OCI-LY7 (cell line): Measurements from ENCODE around the gene MISP. TPM values are rescaled to one million over a fixed set of nuclear protein-coding genes. Genes with fewer than 3 reads are reported as not detected.

ENCODE experiments used
- BruUV-seq: library from RNA; stranded (reverse); fragments of 400-500 nt; replicated peaks from 2 replicates; lab custom pipeline; 2021; lab: Mats Ljungman, UMichigan
- CTCF ChIA-PET: fragments of 300-600 bp; sonication (Branson Sonifier 250); formaldehyde crosslinking; loops from one replicate; lab custom pipeline; 2022; ENCODE audit warnings: antibody characterized with exemption; ENCODE audit not compliant: unreplicated experiment; lab: Charles Lee
- POLR2A ChIA-PET: fragments of 300-600 bp; sonication (Branson Sonifier 250); formaldehyde crosslinking; loops from one replicate; lab custom pipeline; 2022; ENCODE audit warnings: antibody characterized with exemption; lab: Charles Lee
- DNase-seq: peaks from one replicate; pipeline ENCODE4 v3.0.0-alpha.2; 2015; ENCODE audit warnings: low spot score
- H2AFZ ChIP-seq: fragments of 200-600 bp; sonication (generic), shearing (Covaris generic); 2 replicates; pipeline ENCODE4 v1.6.1; 2014; ENCODE audit warnings: mild to moderate bottlenecking, antibody characterized with exemption, low read length, moderate library complexity
- H3K27ac ChIP-seq: fragments of 200-600 bp; sonication (generic); 2 replicates; pipeline ENCODE4 v1.5.1; 2014; ENCODE audit warnings: mixed run types, low read depth, mild to moderate bottlenecking, moderate library complexity, low read length, inconsistent platforms; ENCODE audit not compliant: poor library complexity, severe bottlenecking
- H3K36me3 ChIP-seq: fragments of 200-600 bp; sonication (generic); 2 replicates; pipeline ENCODE4 v1.6.1; 2014; ENCODE audit warnings: mild to moderate bottlenecking, antibody characterized with exemption, low read length, moderate library complexity, mixed read lengths; ENCODE audit not compliant: insufficient read depth
- H3K4me1 ChIP-seq: fragments of 200-600 bp; sonication (generic); 2 replicates; pipeline ENCODE4 v1.5.1; 2014; ENCODE audit warnings: mild to moderate bottlenecking, low read length; ENCODE audit not compliant: insufficient read depth, poor library complexity, severe bottlenecking
- H3K4me2 ChIP-seq: fragments of 200-600 bp; sonication (generic); 2 replicates; pipeline ENCODE4 v1.6.1; 2014; ENCODE audit warnings: mild to moderate bottlenecking, low read length
- H3K4me3 ChIP-seq: fragments of 200-600 bp; sonication (generic); 2 replicates; pipeline ENCODE4 v1.5.1; 2014; ENCODE audit warnings: mild to moderate bottlenecking, low read depth, low read length; ENCODE audit not compliant: poor library complexity, severe bottlenecking
- H3K79me2 ChIP-seq: fragments of 200-600 bp; sonication (generic); 2 replicates; pipeline ENCODE4 v1.6.1; 2016; ENCODE audit warnings: low read depth, mild to moderate bottlenecking, low read length, moderate library complexity, mixed read lengths; ENCODE audit not compliant: insufficient read depth
- H3K9me2 ChIP-seq: fragments of 200-600 bp; sonication (generic); 2 replicates; pipeline ENCODE4 v1.6.1; 2016; ENCODE audit warnings: mild to moderate bottlenecking, low read length, mixed read lengths; ENCODE audit not compliant: insufficient read depth
- H3K9me3 ChIP-seq: fragments of 200-600 bp; sonication (generic); 2 replicates; pipeline ENCODE4 v1.6.1; 2014; ENCODE audit warnings: mild to moderate bottlenecking, mixed run types, low read length, mixed read lengths
- H4K20me1 ChIP-seq: fragments of 200-600 bp; sonication (generic); 2 replicates; pipeline ENCODE4 v1.6.1; 2014; ENCODE audit warnings: mild to moderate bottlenecking, antibody characterized with exemption, low read length, moderate library complexity, mixed read lengths; ENCODE audit not compliant: insufficient read depth
- CTCF ChIP-seq: fragments of 200-600 bp; sonication (generic); conservative IDR thresholded peaks from 2 replicates; pipeline ENCODE4 v1.5.1; 2014; ENCODE audit warnings: mild to moderate bottlenecking, antibody characterized with exemption, low read length, moderate library complexity, mixed read lengths
- EZH2phosphoT487 ChIP-seq: fragments of 200-600 bp; sonication (generic); IDR thresholded peaks from 2 replicates; pipeline ENCODE4 v1.6.1; 2018; ENCODE audit warnings: low read depth, borderline replicate concordance, mild to moderate bottlenecking, mixed run types, antibody characterized with exemption, low read length, moderate library complexity, mixed read lengths
- intact Hi-C: fragments of 100-400 bp; cut with micrococcal nuclease; formaldehyde crosslinking; loops from one replicate; pipeline ENCODE4 v1.10.0; 2022; ENCODE audit not compliant: unreplicated experiment
- total RNA-seq, 2 experiments: library from RNA; depleted of rRNA in 1 of 2; stranded (reverse); fragments of >200 nt in 1 of 2; shearing (Covaris generic) in 1 of 2; gene quantifications; 2 replicates each; pipeline ENCODE4 v1.2.3, GENCODE V29; 2014 to 2022

Gene MISP
- total RNA-seq, 2 experiments from 2014 or later, result 0.23 TPM; not detected in 1

DNA sequence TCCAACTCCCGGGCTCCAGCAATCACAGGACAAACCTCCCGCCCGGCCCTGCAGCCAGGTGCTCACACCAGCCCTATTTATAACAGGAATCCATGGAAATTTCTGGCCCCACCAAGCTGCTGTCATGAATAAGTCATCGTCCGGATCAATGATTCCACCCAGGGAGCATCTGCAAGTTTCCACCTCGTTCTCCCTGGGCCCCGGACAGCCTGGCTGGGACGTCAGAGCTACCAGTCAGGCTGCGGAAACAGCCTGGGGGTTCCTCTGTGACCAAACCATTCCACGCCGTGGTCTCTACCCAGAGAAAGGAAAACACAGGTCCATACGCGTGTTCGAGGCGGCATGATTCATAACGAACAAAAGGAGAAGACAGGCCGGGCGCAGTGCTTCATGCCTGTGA lies 25.6 kb downstream of the MISP start:
- Histone ChIP-seq H3K4me2 (no peak overlapping the region), H3K4me3 (no peak overlapping the region), H3K9me2 (no peaks in the 10 kb centered on the region), H3K36me3 (no peaks in the 10 kb centered on the region), H4K20me1 (no peaks in the 10 kb centered on the region), H3K27ac (no peak overlapping the region), H3K79me2 (no peaks in the 10 kb centered on the region), H2AFZ (no peak overlapping the region), H3K9me3 (no peaks in the 10 kb centered on the region), H3K4me1 (no peaks in the 10 kb centered on the region)
- BruUV-seq, result no TSS peak
- ChIA-PET CTCF (no interaction called here), POLR2A (no interaction called here)
- TF ChIP-seq EZH2phosphoT487 (no peak), CTCF (no peak)
- intact Hi-C loops, result no loop called here
- no peak for DNase-seq

GRCh38 chr19:778910-779653 lies 28.2 kb downstream of the MISP start:
- CTCF ChIA-PET, result no interaction called here
- intact Hi-C loops, result no loop called here
- Histone ChIP-seq H3K36me3 (no peaks in the 10 kb centered on the region), H2AFZ (no peak overlapping the region), H3K9me3 (no peaks in the 10 kb centered on the region), H3K9me2 (no peaks in the 10 kb centered on the region), H3K4me3 (no peak overlapping the region), H4K20me1 (no peaks in the 10 kb centered on the region), H3K4me2 (no peak overlapping the region), H3K27ac (no peak overlapping the region), H3K4me1 (no peaks in the 10 kb centered on the region), H3K79me2 (no peaks in the 10 kb centered on the region)
- BruUV-seq, result no TSS peak
- DNase-seq, result no peak
- POLR2A ChIA-PET, result no interaction called here
- no peak for TF ChIP-seq EZH2phosphoT487
- no peak for TF ChIP-seq CTCF

GRCh38 chr19:780935-781334 lies 30.0 kb downstream of the MISP start:
- no peaks in the 10 kb centered on the region for H4K20me1 ChIP-seq
- H2AFZ ChIP-seq, result no peak overlapping the region
- H3K4me3 ChIP-seq, result no peak overlapping the region
- H3K9me3 ChIP-seq, result no peaks in the 10 kb centered on the region
- no peak overlapping the region for H3K27ac ChIP-seq
- TF ChIP-seq EZH2phosphoT487, result no peak
- TF ChIP-seq CTCF, result no peak
- H3K4me2 ChIP-seq, result no peak overlapping the region
- BruUV-seq, result no TSS peak
- CTCF ChIA-PET, result no interaction called here
- POLR2A ChIA-PET, result no interaction called here
- H3K36me3 ChIP-seq, result no peaks in the 10 kb centered on the region
- DNase-seq, result no peak
- H3K4me1 ChIP-seq, result no peaks in the 10 kb centered on the region
- H3K79me2 ChIP-seq, result no peaks in the 10 kb centered on the region
- intact Hi-C loops, result no loop called here
- no peaks in the 10 kb centered on the region for H3K9me2 ChIP-seq
